Cardiac fibroblast (primary cell): Measurements from ENCODE around the gene PTTG1.

Experiments used
- DNase-seq, 2 donors: peaks; one replicate each; pipeline versions ENCODE4 v3.0.0 to v3.0.0-alpha.2; 2010; ENCODE audit warnings: low read depth in 2 of 2
- H3K4me3 ChIP-seq, 2 donors: replicated peaks in 1 of 2; 1 replicate in 1 of 2; 2 replicates in 1 of 2; pipeline ENCODE4 v1.5.1; 2011; ENCODE audit warnings: low read depth in 2 of 2, low read length in 2 of 2, mild to moderate bottlenecking in 2 of 2, moderate library complexity in 1 of 2
- CTCF ChIP-seq: IDR thresholded peaks from one replicate; pipeline ENCODE4 v1.5.1; 2011; ENCODE audit warnings: low read depth, mild to moderate bottlenecking, low read length, inconsistent platforms

The PTTG1 gene

DNA sequence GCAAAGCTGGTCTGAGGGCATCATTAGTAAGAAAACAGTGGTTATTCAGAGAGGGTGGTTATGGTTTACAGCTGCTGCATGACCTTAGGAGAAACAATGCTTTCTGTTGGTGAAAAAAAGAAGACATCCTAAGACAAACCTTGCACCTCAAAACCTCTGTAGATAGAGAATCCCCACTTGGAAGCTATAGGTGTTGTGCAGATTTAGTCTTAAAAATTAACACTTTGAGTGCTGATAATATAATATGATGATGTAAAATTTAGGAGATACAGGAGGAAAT lies 1.4 kb upstream of the PTTG1 start:
- DNase-seq: no peak
- H3K4me3 ChIP-seq: no peak overlapping the region
- TF ChIP-seq CTCF: no peak

DNA sequence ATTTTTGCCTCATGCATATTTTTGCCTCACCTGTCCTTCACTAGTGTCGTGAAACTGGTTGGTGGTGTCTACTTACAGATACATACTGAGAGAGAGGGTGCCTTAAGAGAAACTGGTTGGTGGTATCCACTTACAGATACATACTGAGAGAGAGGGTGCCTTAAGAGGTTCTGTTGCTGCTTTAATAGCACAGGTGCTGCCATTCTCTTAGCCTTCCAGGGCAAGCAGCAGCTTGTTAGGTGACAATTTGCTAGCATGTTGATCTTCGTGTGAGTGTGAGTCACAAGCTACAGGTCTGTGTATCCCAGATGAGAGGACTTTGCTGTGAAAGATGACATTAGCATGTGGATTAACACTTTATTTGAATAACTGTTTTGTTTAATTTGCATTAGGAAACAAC lies 1.4 kb downstream of the PTTG1 start:
- TF ChIP-seq CTCF: no peak
- peak overlapping the region in 1 of 2 donors; percentile 70 for H3K4me3 ChIP-seq
- DNase-seq: no peak

DNA sequence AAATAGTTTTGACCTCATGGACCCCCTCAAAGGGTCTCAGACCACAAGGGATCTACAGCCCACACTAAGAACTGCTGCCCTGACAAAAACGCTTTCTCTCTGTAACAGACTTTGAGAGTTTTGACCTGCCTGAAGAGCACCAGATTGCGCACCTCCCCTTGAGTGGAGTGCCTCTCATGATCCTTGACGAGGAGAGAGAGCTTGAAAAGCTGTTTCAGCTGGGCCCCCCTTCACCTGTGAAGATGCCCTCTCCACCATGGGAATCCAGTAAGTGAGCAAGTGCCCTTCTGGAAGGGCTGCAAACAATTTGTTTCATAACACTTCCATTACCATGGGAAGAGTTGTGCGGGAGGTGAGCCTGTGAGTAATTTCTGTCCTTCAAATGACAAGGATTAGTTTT lies 6.0 kb downstream of the PTTG1 start:
- TF ChIP-seq CTCF: no peak
- DNase-seq: no peak
- no peak overlapping the region for H3K4me3 ChIP-seq

GRCh38 chr5:160432196-160432595 lies 10.5 kb downstream of the PTTG1 start:
- no peak for TF ChIP-seq CTCF
- no peak overlapping the region for H3K4me3 ChIP-seq
- DNase-seq: no peak

- no peak for DNase-seq
- no peak for TF ChIP-seq CTCF
Observed at GRCh38 chr5:160432787-160433186, 11.1 kb downstream of the PTTG1 start.

DNA sequence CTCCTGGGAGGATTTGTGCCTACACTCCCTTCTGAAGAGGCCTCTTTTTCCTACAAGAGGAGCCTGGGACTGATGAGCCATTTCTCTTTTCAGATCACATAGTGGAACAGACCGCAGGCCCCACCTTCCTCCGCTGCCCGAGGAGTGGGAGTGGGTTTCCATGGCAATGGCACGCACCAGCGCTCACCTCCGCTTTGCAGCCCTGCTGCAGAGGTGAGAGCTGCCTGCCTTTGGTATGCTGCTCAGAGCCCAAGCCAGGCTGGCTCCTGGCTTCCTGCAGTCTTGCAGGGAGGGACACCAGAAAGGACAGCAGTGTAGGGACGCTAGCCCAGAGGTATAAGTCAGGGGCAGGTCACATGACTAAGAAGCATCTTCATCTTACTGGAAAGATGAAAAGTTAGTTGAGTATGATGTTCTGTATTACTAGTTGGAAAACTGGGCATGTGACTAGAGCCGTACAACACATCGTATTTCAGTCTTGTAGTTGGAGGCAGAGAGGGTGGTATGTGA lies 12.4 kb downstream of the PTTG1 start:
- no peak for DNase-seq
- no peak overlapping the region for H3K4me3 ChIP-seq
- no peak for TF ChIP-seq CTCF

More at GRCh38 chr5:160432787-160433186, 11.1 kb downstream of the PTTG1 start:
- no peak overlapping the region for H3K4me3 ChIP-seq

DNA sequence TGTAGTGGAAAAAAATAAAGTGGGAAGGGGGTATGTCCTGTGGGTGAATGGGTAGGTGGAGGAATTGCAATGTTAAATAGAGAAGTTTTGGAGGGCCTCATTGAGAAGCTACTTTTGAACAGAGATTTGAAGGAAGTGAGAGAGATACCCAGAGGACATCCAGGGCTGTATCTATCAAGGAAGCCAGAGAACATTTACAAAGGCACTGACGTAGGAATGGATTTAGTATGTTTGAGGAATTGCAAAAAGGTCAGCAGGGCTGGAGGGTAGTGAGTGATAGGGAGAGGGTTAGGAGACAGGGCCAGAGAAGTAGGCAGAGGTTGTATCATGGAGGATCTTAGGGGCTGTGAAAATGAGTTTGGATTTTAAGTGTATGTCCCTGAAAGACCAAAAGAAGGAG lies 13.9 kb downstream of the PTTG1 start:
- no peak overlapping the region for H3K4me3 ChIP-seq
- TF ChIP-seq CTCF: no peak
- no peak for DNase-seq
